Measurements from ENCODE around the gene RRP9. TPM values are rescaled to one million over a fixed set of nuclear protein-coding genes. Genes with fewer than 3 reads are reported as not detected.

RRP9 gene
- total and polyA plus RNA-seq, 10 of the 15 experiments (the other 5 are each of a cell fraction or from before 2014, with no cell fraction given): 4.7 to 91.5 (median 41.7) TPM

DNA sequence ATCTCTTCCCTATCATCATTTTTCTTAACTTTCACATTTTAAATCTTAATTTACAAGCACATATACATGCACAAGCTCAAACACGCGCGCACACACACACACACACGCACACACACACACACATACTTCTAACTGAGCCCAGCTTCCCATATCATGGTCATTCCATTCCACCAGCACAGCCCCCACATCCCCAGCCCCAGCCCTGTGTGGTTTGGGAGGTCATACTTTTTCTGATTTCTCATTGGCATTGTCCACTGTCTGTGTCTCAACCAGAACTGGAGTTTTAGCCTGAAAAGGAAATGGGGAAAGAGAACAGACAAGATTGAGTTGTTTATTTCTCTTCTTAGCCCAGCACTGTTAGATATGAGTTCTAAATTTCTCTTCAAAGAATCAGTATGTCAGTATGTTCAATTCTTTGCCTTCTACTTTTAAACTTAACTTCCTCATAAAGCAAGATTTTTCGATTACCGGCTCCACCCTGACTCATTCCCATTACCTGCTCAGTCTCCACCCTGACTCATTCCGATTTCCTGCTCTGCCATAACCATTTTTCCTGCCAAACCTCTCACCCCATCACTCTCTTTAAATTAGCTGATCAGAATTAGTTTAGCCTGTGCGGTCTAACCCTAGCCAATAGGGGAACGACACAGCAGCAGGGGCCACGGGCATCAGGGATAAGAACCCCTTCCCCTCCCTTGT is 44.9 kb downstream of the RRP9 start (continued):
- TF ChIP-seq, protein P1, sequence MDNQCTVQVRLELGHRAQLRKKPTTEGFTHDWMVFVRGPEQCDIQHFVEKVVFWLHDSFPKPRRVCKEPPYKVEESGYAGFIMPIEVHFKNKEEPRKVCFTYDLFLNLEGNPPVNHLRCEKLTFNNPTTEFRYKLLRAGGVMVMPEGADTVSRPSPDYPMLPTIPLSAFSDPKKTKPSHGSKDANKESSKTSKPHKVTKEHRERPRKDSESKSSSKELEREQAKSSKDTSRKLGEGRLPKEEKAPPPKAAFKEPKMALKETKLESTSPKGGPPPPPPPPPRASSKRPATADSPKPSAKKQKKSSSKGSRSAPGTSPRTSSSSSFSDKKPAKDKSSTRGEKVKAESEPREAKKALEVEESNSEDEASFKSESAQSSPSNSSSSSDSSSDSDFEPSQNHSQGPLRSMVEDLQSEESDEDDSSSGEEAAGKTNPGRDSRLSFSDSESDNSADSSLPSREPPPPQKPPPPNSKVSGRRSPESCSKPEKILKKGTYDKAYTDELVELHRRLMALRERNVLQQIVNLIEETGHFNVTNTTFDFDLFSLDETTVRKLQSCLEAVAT (IDR thresholded peaks at IDR 0.05): no peak
- TF ChIP-seq NR2C1 (IDR thresholded peaks at IDR 0.05): no peak
- TF ChIP-seq, protein P2, sequence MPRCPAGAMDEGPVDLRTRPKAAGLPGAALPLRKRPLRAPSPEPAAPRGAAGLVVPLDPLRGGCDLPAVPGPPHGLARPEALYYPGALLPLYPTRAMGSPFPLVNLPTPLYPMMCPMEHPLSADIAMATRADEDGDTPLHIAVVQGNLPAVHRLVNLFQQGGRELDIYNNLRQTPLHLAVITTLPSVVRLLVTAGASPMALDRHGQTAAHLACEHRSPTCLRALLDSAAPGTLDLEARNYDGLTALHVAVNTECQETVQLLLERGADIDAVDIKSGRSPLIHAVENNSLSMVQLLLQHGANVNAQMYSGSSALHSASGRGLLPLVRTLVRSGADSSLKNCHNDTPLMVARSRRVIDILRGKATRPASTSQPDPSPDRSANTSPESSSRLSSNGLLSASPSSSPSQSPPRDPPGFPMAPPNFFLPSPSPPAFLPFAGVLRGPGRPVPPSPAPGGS (IDR thresholded peaks at IDR 0.05; ENCODE audit: borderline replicate concordance, insufficient read depth, low read depth, low read length, poor library complexity, severe bottlenecking): no peak
- TF ChIP-seq, protein P3, sequence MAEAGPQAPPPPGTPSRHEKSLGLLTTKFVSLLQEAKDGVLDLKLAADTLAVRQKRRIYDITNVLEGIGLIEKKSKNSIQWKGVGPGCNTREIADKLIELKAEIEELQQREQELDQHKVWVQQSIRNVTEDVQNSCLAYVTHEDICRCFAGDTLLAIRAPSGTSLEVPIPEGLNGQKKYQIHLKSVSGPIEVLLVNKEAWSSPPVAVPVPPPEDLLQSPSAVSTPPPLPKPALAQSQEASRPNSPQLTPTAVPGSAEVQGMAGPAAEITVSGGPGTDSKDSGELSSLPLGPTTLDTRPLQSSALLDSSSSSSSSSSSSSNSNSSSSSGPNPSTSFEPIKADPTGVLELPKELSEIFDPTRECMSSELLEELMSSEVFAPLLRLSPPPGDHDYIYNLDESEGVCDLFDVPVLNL (IDR thresholded peaks at IDR 0.05; ENCODE audit: low read depth, low read length): no peak
- TF ChIP-seq RELA (IDR thresholded peaks at IDR 0.05; ENCODE audit: borderline replicate concordance, partially characterized antibody): no peak
- TF ChIP-seq KDM1A (IDR thresholded peaks at IDR 0.05; ENCODE audit: borderline replicate concordance): no peak
- TF ChIP-seq, protein P4, sequence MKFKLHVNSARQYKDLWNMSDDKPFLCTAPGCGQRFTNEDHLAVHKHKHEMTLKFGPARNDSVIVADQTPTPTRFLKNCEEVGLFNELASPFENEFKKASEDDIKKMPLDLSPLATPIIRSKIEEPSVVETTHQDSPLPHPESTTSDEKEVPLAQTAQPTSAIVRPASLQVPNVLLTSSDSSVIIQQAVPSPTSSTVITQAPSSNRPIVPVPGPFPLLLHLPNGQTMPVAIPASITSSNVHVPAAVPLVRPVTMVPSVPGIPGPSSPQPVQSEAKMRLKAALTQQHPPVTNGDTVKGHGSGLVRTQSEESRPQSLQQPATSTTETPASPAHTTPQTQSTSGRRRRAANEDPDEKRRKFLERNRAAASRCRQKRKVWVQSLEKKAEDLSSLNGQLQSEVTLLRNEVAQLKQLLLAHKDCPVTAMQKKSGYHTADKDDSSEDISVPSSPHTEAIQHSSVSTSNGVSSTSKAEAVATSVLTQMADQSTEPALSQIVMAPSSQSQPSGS (IDR thresholded peaks at IDR 0.05; ENCODE audit: low read length): no peak
- no peak for TF ChIP-seq SUPT20H (IDR thresholded peaks at IDR 0.05; ENCODE audit: borderline replicate concordance, control insufficient read depth, low read depth, low read length)
- no peak for TF ChIP-seq ATF7 (IDR thresholded peaks at IDR 0.05; ENCODE audit: low read depth)
- TF ChIP-seq, protein P5, sequence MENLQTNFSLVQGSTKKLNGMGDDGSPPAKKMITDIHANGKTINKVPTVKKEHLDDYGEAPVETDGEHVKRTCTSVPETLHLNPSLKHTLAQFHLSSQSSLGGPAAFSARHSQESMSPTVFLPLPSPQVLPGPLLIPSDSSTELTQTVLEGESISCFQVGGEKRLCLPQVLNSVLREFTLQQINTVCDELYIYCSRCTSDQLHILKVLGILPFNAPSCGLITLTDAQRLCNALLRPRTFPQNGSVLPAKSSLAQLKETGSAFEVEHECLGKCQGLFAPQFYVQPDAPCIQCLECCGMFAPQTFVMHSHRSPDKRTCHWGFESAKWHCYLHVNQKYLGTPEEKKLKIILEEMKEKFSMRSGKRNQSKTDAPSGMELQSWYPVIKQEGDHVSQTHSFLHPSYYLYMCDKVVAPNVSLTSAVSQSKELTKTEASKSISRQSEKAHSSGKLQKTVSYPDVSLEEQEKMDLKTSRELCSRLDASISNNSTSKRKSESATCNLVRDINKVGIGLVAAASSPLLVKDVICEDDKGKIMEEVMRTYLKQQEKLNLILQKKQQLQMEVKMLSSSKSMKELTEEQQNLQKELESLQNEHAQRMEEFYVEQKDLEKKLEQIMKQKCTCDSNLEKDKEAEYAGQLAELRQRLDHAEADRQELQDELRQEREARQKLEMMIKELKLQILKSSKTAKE (IDR thresholded peaks at IDR 0.05; ENCODE audit: low read depth, poor library complexity, severe bottlenecking): no peak
